Calu3 (cell line): ENCODE data around the gene KIAA0930. TPM values are rescaled to one million over a fixed set of nuclear protein-coding genes. Genes with fewer than 3 reads are reported as not detected.

Experiments
- BruUV-seq: library from RNA; stranded (reverse); fragments of 400-500 nt; replicated peaks from 2 replicates; lab custom pipeline; 2021; lab: Mats Ljungman, UMichigan
- CTCF ChIA-PET: fragments of 300-600 bp; sonication (Branson Sonifier 250); formaldehyde crosslinking; loops from one replicate; lab custom pipeline; 2022; ENCODE audit warnings: antibody characterized with exemption; lab: Charles Lee
- DNase-seq: peaks from one replicate; pipeline ENCODE4 v3.0.0; 2022
- H3K27ac Mint-ChIP-seq: one replicate; pipeline ENCODE4 v1.8.0; 2022; ENCODE audit warnings: mixed read lengths; ENCODE audit not compliant: unreplicated experiment
- H3K27me3 Mint-ChIP-seq: one replicate; pipeline ENCODE4 v1.8.0; 2022; ENCODE audit warnings: mixed read lengths; ENCODE audit not compliant: unreplicated experiment
- H3K36me3 Mint-ChIP-seq: one replicate; pipeline ENCODE4 v1.8.0; 2022; ENCODE audit warnings: mild to moderate bottlenecking, moderate library complexity, mixed read lengths; ENCODE audit not compliant: insufficient read depth, unreplicated experiment
- H3K4me1 Mint-ChIP-seq: one replicate; pipeline ENCODE4 v1.8.0; 2022; ENCODE audit warnings: mild to moderate bottlenecking, low read depth, mixed read lengths; ENCODE audit not compliant: unreplicated experiment
- H3K4me3 Mint-ChIP-seq: one replicate; pipeline ENCODE4 v1.8.0; 2022; ENCODE audit warnings: mild to moderate bottlenecking, low read depth, moderate library complexity, mixed read lengths; ENCODE audit not compliant: unreplicated experiment
- H3K9me3 Mint-ChIP-seq: one replicate; pipeline ENCODE4 v1.8.0; 2022; ENCODE audit warnings: low read depth, mixed read lengths; ENCODE audit not compliant: unreplicated experiment
- CTCF ChIP-seq: fragments of 200-600 bp; IDR thresholded peaks from one replicate; pipeline ENCODE4 v1.8.0; 2022; ENCODE audit warnings: antibody characterized with exemption; ENCODE audit not compliant: unreplicated experiment
- intact Hi-C: fragments of 100-400 bp; cut with micrococcal nuclease; formaldehyde crosslinking; loops from one replicate; pipeline ENCODE4 v1.10.0; 2022; ENCODE audit not compliant: unreplicated experiment
- total RNA-seq: library from RNA; stranded (reverse); gene quantifications from 2 replicates; pipeline ENCODE4 v1.2.3, GENCODE V29; 2022

KIAA0930 gene
- total RNA-seq, 1 experiment from 2014 or later, result 56.8 TPM

- H3K27me3 Mint-ChIP-seq, result no peaks in the 10 kb centered on the region
- H3K9me3 Mint-ChIP-seq, result no peaks in the 10 kb centered on the region
- peaks cover 62% of the 10 kb centered on the region for H3K36me3 Mint-ChIP-seq
- DNase-seq, result no peak
- TF ChIP-seq CTCF, result no peak
- H3K4me1 Mint-ChIP-seq, result no peaks in the 10 kb centered on the region
- no peak overlapping the region for H3K27ac Mint-ChIP-seq
- intact Hi-C loops, result no loop called here
- H3K4me3 Mint-ChIP-seq, result no peak overlapping the region
- no TSS peak for BruUV-seq
- CTCF ChIA-PET, result no interaction called here
Measured at GRCh38 chr22:45179276-45180049, 61.2 kb downstream of the KIAA0930 start.

- Mint-ChIP-seq H3K9me3 (no peaks in the 10 kb centered on the region), H3K4me3 (no peak overlapping the region), H3K4me1 (peaks cover 14% of the 10 kb centered on the region), H3K27me3 (no peaks in the 10 kb centered on the region), H3K36me3 (peaks cover 45% of the 10 kb centered on the region), H3K27ac (peak overlapping the region; percentile 34)
- DNase-seq, result no peak
- TF ChIP-seq CTCF, result no peak
- intact Hi-C loops, result no loop called here
- CTCF ChIA-PET, result interaction anchor here (0.6 to 0.7 kb wide), 2 partner anchors 9 to 35 kb away, joined by 3 read pairs; partner anchors contain the start of gene NUP50
- BruUV-seq, result no TSS peak
Measured at GRCh38 chr22:45172881-45173585, 67.7 kb downstream of the KIAA0930 start.

- peaks cover 21% of the 10 kb centered on the region for H3K4me1 Mint-ChIP-seq
- H3K27ac Mint-ChIP-seq, result no peak overlapping the region
- no peak for DNase-seq
- H3K4me3 Mint-ChIP-seq, result no peak overlapping the region
- H3K9me3 Mint-ChIP-seq, result no peaks in the 10 kb centered on the region
- intact Hi-C loops, result no loop called here
- BruUV-seq, result no TSS peak
- CTCF ChIA-PET, result no interaction called here
- H3K36me3 Mint-ChIP-seq, result peaks cover 51% of the 10 kb centered on the region
- no peak for TF ChIP-seq CTCF
- H3K27me3 Mint-ChIP-seq, result no peaks in the 10 kb centered on the region
Measured at GRCh38 chr22:45171830-45172229, 68.9 kb downstream of the KIAA0930 start.

- H3K27me3 Mint-ChIP-seq, result no peaks in the 10 kb centered on the region
- peaks cover 36% of the 10 kb centered on the region for H3K4me1 Mint-ChIP-seq
- no peak overlapping the region for H3K4me3 Mint-ChIP-seq
- no peaks in the 10 kb centered on the region for H3K9me3 Mint-ChIP-seq
- no peak for TF ChIP-seq CTCF
- CTCF ChIA-PET, result no interaction called here
- intact Hi-C loops, result no loop called here
- H3K36me3 Mint-ChIP-seq, result peaks cover 67% of the 10 kb centered on the region
- H3K27ac Mint-ChIP-seq, result no peak overlapping the region
- BruUV-seq, result no TSS peak
- DNase-seq, result no peak
Measured at GRCh38 chr22:45169591-45170466, 70.9 kb downstream of the KIAA0930 start.
